ENCODE results near the gene APBB1IP. TPM values are rescaled to one million over a fixed set of nuclear protein-coding genes. Genes with fewer than 3 reads are reported as not detected.

The APBB1IP gene
- total and polyA plus RNA-seq, 2 donors (not counting 3 experiments of a cell fraction or from before 2014, with no cell fraction given): not detected

GRCh38 chr10:26524161-26524896 is 86.2 kb downstream of the APBB1IP start:
- Histone ChIP-seq H4K20me1 (replicated peaks; ENCODE audit: control insufficient read depth, extremely low read depth, insufficient read depth, low read length) (no peaks in the 10 kb centered on the region), H3K4me2 (ENCODE audit: insufficient read depth, low read length) (no peak overlapping the region), H3K79me2 (ENCODE audit: control insufficient read depth, insufficient read depth, low read length) (no peaks in the 10 kb centered on the region), H3K9me1 (replicated peaks; ENCODE audit: control insufficient read depth, extremely low read depth, insufficient read depth, low read length) (no peaks in the 10 kb centered on the region), H3K9ac (replicated peaks; ENCODE audit: extremely low read depth, insufficient read depth, low read length) (no peak overlapping the region), H3K36me3 (ENCODE audit: control insufficient read depth in 2 of 2, extremely low read depth in 1 of 2, insufficient read depth in 2 of 2, low read length in 2 of 2) (no peaks in the 10 kb centered on the region), H3K27me3 (ENCODE audit: control insufficient read depth in 2 of 2, insufficient read depth in 2 of 2, low read length in 2 of 2) (no peaks in the 10 kb centered on the region), H3K4me3 (replicated peaks in 1 of 3; ENCODE audit: insufficient read depth in 1 of 3, low read depth in 1 of 3, low read length in 3 of 3) (no peak overlapping the region), H3K4me1 (ENCODE audit: control insufficient read depth, extremely low read depth, insufficient read depth, low read length) (no peaks in the 10 kb centered on the region), H3K27ac (ENCODE audit: insufficient read depth, low read depth, low read length) (no peak overlapping the region), H2AFZ (ENCODE audit: low read depth, low read length) (no peak overlapping the region), H3K9me3 (replicated peaks; ENCODE audit: control insufficient read depth, insufficient read depth, low read length) (peaks cover 2% of the 10 kb centered on the region)
- intact Hi-C loops (cut with micrococcal nuclease) (no loop called here), dilution Hi-C loops (cut with MboI; ENCODE audit: extremely low pct_ligation_motif_present, low sequenced_read_pairs) (no loop called here)
- no TSS peak for BruUV-seq (replicated peaks)
- TF ChIP-seq CTCF (IDR thresholded peaks at IDR 0.05; ENCODE audit: extremely low read depth in 1 of 2, insufficient read depth in 1 of 2, low read depth in 1 of 2, low read length in 2 of 2) (no peak), FOS (IDR thresholded peaks at IDR 0.05; ENCODE audit: borderline replicate concordance, insufficient read depth, low read length) (no peak), POLR2AphosphoS5 (IDR thresholded peaks at IDR 0.05; ENCODE audit: insufficient read depth, low read depth, low read length) (no peak), POLR2A (IDR thresholded peaks at IDR 0.05; ENCODE audit: low read depth, low read length) (no peak), EZH2 (IDR thresholded peaks at IDR 0.05; ENCODE audit: borderline replicate concordance, low read depth, low read length, severe bottlenecking) (no peak), GATA2 (IDR thresholded peaks at IDR 0.05; ENCODE audit: insufficient read depth, insufficient read length, low read depth, low read length) (no peak), MAX (IDR thresholded peaks at IDR 0.05; ENCODE audit: insufficient read depth, insufficient read length) (no peak), JUN (IDR thresholded peaks at IDR 0.05; ENCODE audit: borderline replicate concordance, insufficient read depth, insufficient read length, low read depth) (no peak), MYC (IDR thresholded peaks at IDR 0.05; ENCODE audit: low read depth, low read length) (no peak)
- FAIRE-seq (no peak), DNase-seq (ENCODE audit: low read depth, low spot score) (no peak)
- ChIA-PET CTCF (no interaction called here), POLR2A (no interaction called here)
